Progenitor cell of endocrine pancreas (in vitro differentiated cells): ENCODE data around the gene CREG1. TPM values are rescaled to one million over a fixed set of nuclear protein-coding genes. Genes with fewer than 3 reads are reported as not detected.

Experiments
- DNase-seq: peaks from one replicate; pipeline ENCODE4 v3.0.0; 2021; ENCODE audit warnings: low spot score; ENCODE audit not compliant: unreplicated experiment
- H3K27ac Mint-ChIP-seq: 2 replicates; pipeline ENCODE4 v1.8.0; 2021; ENCODE audit warnings: mild to moderate bottlenecking, moderate library complexity, mixed read lengths
- H3K27me3 Mint-ChIP-seq: 2 replicates; pipeline ENCODE4 v1.8.0; 2021; ENCODE audit warnings: mixed read lengths
- H3K36me3 Mint-ChIP-seq: 2 replicates; pipeline ENCODE4 v1.8.0; 2022; ENCODE audit warnings: mixed read lengths; ENCODE audit not compliant: insufficient read depth
- H3K4me1 Mint-ChIP-seq: 2 replicates; pipeline ENCODE4 v1.8.0; 2021; ENCODE audit warnings: low read depth, mixed read lengths
- H3K4me3 Mint-ChIP-seq: 2 replicates; pipeline ENCODE4 v1.8.0; 2021; ENCODE audit warnings: low read depth, mild to moderate bottlenecking, moderate library complexity, mixed read lengths
- H3K9me3 Mint-ChIP-seq: 2 replicates; pipeline ENCODE4 v1.8.0; 2021; ENCODE audit warnings: low read depth, mixed read lengths
- CTCF ChIP-seq: fragments of 200-600 bp; sonication (generic); IDR thresholded peaks from one replicate; pipeline ENCODE4 v1.5.0; 2021; ENCODE audit warnings: antibody characterized with exemption, mild to moderate bottlenecking; ENCODE audit not compliant: unreplicated experiment
- total RNA-seq: library from RNA; stranded (reverse); gene quantifications from 2 replicates; pipeline ENCODE4 v1.2.1, GENCODE V29; 2021

CREG1 gene
- total RNA-seq, 1 donor from 2014 or later, result 27.7 TPM

DNA sequence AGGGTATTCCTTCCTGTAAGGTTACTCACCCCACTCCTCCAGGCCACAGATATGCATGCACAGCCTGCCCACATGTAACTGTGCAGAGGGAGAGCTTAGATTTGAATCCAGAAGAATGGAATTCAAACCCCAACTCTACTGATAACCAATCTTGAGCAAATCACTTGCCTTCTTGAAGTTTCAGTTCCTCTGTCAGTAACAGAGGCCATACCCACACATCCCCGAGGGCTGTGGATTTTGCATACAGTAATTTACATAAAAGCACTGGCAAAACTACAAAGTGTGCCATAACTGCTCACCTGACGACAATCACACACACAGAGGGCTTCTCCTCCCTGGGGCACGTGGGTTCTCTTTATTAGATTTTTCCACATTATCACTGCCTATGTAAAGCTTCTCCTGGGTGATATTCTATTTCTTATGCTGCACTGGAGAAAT, 53.9 kb downstream of the CREG1 start:
- Mint-ChIP-seq H3K27ac (no peak overlapping the region), H3K9me3 (no peaks in the 10 kb centered on the region), H3K4me3 (no peak overlapping the region), H3K27me3 (peaks cover 30% of the 10 kb centered on the region), H3K4me1 (peaks cover 3% of the 10 kb centered on the region), H3K36me3 (no peaks in the 10 kb centered on the region)
- no peak for DNase-seq
- no peak for TF ChIP-seq CTCF

GRCh38 chr1:167499106-167499505, 54.5 kb downstream of the CREG1 start:
- H3K36me3 Mint-ChIP-seq, result no peaks in the 10 kb centered on the region
- DNase-seq, result no peak

GRCh38 chr1:167496797-167497619, 56.6 kb downstream of the CREG1 start:
- no peak for DNase-seq
- Mint-ChIP-seq H3K9me3 (no peaks in the 10 kb centered on the region), H3K4me1 (no peaks in the 10 kb centered on the region), H3K27me3 (peaks cover 17% of the 10 kb centered on the region), H3K36me3 (no peaks in the 10 kb centered on the region), H3K4me3 (no peak overlapping the region), H3K27ac (no peak overlapping the region)
- TF ChIP-seq CTCF, result no peak

More at GRCh38 chr1:167499106-167499505, 54.5 kb downstream of the CREG1 start:
- no peaks in the 10 kb centered on the region for H3K4me1 Mint-ChIP-seq
- H3K27me3 Mint-ChIP-seq, result peaks cover 26% of the 10 kb centered on the region
- TF ChIP-seq CTCF, result no peak
- H3K4me3 Mint-ChIP-seq, result no peak overlapping the region
- H3K9me3 Mint-ChIP-seq, result no peaks in the 10 kb centered on the region
- H3K27ac Mint-ChIP-seq, result no peak overlapping the region

GRCh38 chr1:167493372-167493771, 60.2 kb downstream of the CREG1 start:
- Mint-ChIP-seq H3K9me3 (no peaks in the 10 kb centered on the region), H3K4me1 (peaks cover 5% of the 10 kb centered on the region), H3K36me3 (no peaks in the 10 kb centered on the region), H3K27me3 (peaks cover 21% of the 10 kb centered on the region), H3K27ac (no peak overlapping the region), H3K4me3 (no peak overlapping the region)
- no peak for TF ChIP-seq CTCF
- no peak for DNase-seq

- DNase-seq, result no peak
- Mint-ChIP-seq H3K27ac (no peak overlapping the region), H3K36me3 (no peaks in the 10 kb centered on the region), H3K4me3 (no peak overlapping the region), H3K4me1 (peaks cover 5% of the 10 kb centered on the region), H3K9me3 (no peaks in the 10 kb centered on the region), H3K27me3 (peaks cover 17% of the 10 kb centered on the region)
- TF ChIP-seq CTCF, result no peak
These were observed 61.1 kb downstream of the CREG1 start for GRCh38 chr1:167492481-167492910.
